ENCODE measurements around the gene SYCN. TPM values are rescaled to one million over a fixed set of nuclear protein-coding genes. Genes with fewer than 3 reads are reported as not detected.
A peak's percentile ranks its signal among the peaks of the same experiment; 100 is the strongest.
"Not testable (repeated sequence)": the region's sequence is repeated elsewhere in the genome, so short reads cannot be mapped to it uniquely, and the experiment has no call there.

SYCN gene
- total RNA-seq, 4 donors from 2014 or later = not detected

- Histone ChIP-seq H3K27me3 (no peaks in the 10 kb centered on the region), H3K4me1 (no peaks in the 10 kb centered on the region), H3K9me3 (no peaks in the 10 kb centered on the region), H3K36me3 (no peaks in the 10 kb centered on the region), H3K4me3 (no peak overlapping the region), H3K27ac (no peak overlapping the region)
- intact Hi-C loops (cut with DNase I; ENCODE audit: low total_unique reads) = no loop called here
- no peak for TF ChIP-seq POLR2A (IDR thresholded peaks at IDR 0.05)
- no peak for TF ChIP-seq CTCF (IDR thresholded peaks at IDR 0.05)
- DNase-seq = no peak
These were observed 14.4 kb upstream of the SYCN start for GRCh38 chr19:39218230-39219007.

GRCh38 chr19:39217094-39217493, 13.0 kb upstream of the SYCN start:
- H3K36me3 ChIP-seq = no peaks in the 10 kb centered on the region
- H3K4me1 ChIP-seq = no peaks in the 10 kb centered on the region
- TF ChIP-seq CTCF (IDR thresholded peaks at IDR 0.05) = no peak
- TF ChIP-seq POLR2A (IDR thresholded peaks at IDR 0.05) = no peak
- no peaks in the 10 kb centered on the region for H3K27me3 ChIP-seq
- no peak overlapping the region for H3K27ac ChIP-seq
- intact Hi-C loops (cut with DNase I; ENCODE audit: low total_unique reads) = no loop called here
- H3K4me3 ChIP-seq = no peak overlapping the region
- no peak for DNase-seq
- H3K9me3 ChIP-seq = no peaks in the 10 kb centered on the region

- H3K4me1 ChIP-seq; H3K4me3 ChIP-seq; DNase-seq; intact Hi-C loops (cut with DNase I; ENCODE audit: low total_unique reads); H3K36me3 ChIP-seq; H3K27me3 ChIP-seq; H3K9me3 ChIP-seq; H3K27ac ChIP-seq: not testable (repeated sequence)
These were observed 11.3 kb upstream of the SYCN start for GRCh38 chr19:39215323-39215722.

- H3K27me3 ChIP-seq = no peaks in the 10 kb centered on the region
- no peaks in the 10 kb centered on the region for H3K4me1 ChIP-seq
- no peaks in the 10 kb centered on the region for H3K36me3 ChIP-seq
- H3K4me3 ChIP-seq = no peak overlapping the region
- no peak for DNase-seq
- H3K27ac ChIP-seq = no peak overlapping the region
- H3K9me3 ChIP-seq = no peaks in the 10 kb centered on the region
- intact Hi-C loops (cut with DNase I; ENCODE audit: low total_unique reads) = no loop called here
- TF ChIP-seq CTCF (IDR thresholded peaks at IDR 0.05) (peak in 3 of 4 experiments; percentile 8 to 24 (median 9)), POLR2A (IDR thresholded peaks at IDR 0.05) (no peak)
These were observed 8.3 kb upstream of the SYCN start for GRCh38 chr19:39212375-39212742.

- H3K27ac ChIP-seq = no peak overlapping the region
- no peak overlapping the region for H3K4me3 ChIP-seq
- no peaks in the 10 kb centered on the region for H3K36me3 ChIP-seq
- H3K27me3 ChIP-seq = no peaks in the 10 kb centered on the region
- no peaks in the 10 kb centered on the region for H3K9me3 ChIP-seq
- TF ChIP-seq POLR2A (IDR thresholded peaks at IDR 0.05) (no peak), CTCF (IDR thresholded peaks at IDR 0.05) (no peak)
- no peak for DNase-seq
- H3K4me1 ChIP-seq = no peaks in the 10 kb centered on the region
- intact Hi-C loops (cut with DNase I; ENCODE audit: low total_unique reads) = no loop called here
These were observed 7.8 kb upstream of the SYCN start for GRCh38 chr19:39211731-39212374.

Data from uterus (tissue), 4 donors.